ENCODE results near the gene KLF4.

DNA sequence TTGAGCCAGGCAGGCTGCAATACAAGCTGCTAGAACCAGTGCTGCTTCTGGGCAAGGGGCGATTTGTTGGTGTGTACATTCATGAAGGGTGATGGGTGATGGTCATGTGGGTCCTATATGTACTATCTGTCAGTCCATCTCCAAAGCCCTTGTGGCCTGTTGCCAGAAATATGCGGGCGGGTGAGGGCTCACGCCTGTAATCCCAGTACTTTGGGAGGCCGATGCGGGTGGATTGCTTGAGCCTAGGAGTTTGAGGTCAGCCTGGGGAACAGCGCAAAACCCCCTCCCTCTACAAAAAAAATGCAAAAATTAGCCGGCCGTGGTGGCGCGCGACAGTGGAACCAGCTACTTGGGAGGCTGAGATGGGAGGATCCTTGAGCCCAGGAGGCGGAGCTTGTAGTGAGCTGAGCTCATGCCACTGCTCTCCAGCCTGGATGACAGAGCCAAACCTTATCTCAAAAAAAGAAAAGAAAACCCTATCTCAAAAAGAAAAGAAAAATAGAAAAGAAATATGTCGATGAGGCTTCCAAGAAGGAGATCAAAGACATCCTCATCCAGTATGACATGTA, 45.0 kb upstream of the KLF4 start:
- TF ChIP-seq ZNF24 (IDR thresholded peaks at IDR 0.05) (no peak), CTCF (CRISPR knock-in tag; IDR thresholded peaks at IDR 0.05) (no peak), SIN3B (IDR thresholded peaks at IDR 0.05; ENCODE audit: low read length) (no peak), EZH2 (conservative IDR thresholded peaks at IDR 0.05; ENCODE audit: low read depth, low read length) (no peak), ZFX (CRISPR knock-in tag; IDR thresholded peaks at IDR 0.05; ENCODE audit: low read depth) (no peak), KAT8 (CRISPR knock-in tag; IDR thresholded peaks at IDR 0.05) (no peak), SRF (IDR thresholded peaks at IDR 0.05; ENCODE audit: low read depth, low read length) (no peak), TAF1 (CRISPR knock-in tag; IDR thresholded peaks at IDR 0.05) (no peak), MEIS1 (CRISPR knock-in tag; IDR thresholded peaks at IDR 0.05; ENCODE audit: borderline replicate concordance) (no peak), MXI1 (IDR thresholded peaks at IDR 0.05; ENCODE audit: borderline replicate concordance, low read depth, low read length) (no peak), ZNF224 (CRISPR knock-in tag; IDR thresholded peaks at IDR 0.05) (no peak), CBFB (CRISPR knock-in tag; IDR thresholded peaks at IDR 0.05) (no peak), ZNF772 (CRISPR knock-in tag; IDR thresholded peaks at IDR 0.05) (no peak)
- TF ChIP-seq, protein P1, sequence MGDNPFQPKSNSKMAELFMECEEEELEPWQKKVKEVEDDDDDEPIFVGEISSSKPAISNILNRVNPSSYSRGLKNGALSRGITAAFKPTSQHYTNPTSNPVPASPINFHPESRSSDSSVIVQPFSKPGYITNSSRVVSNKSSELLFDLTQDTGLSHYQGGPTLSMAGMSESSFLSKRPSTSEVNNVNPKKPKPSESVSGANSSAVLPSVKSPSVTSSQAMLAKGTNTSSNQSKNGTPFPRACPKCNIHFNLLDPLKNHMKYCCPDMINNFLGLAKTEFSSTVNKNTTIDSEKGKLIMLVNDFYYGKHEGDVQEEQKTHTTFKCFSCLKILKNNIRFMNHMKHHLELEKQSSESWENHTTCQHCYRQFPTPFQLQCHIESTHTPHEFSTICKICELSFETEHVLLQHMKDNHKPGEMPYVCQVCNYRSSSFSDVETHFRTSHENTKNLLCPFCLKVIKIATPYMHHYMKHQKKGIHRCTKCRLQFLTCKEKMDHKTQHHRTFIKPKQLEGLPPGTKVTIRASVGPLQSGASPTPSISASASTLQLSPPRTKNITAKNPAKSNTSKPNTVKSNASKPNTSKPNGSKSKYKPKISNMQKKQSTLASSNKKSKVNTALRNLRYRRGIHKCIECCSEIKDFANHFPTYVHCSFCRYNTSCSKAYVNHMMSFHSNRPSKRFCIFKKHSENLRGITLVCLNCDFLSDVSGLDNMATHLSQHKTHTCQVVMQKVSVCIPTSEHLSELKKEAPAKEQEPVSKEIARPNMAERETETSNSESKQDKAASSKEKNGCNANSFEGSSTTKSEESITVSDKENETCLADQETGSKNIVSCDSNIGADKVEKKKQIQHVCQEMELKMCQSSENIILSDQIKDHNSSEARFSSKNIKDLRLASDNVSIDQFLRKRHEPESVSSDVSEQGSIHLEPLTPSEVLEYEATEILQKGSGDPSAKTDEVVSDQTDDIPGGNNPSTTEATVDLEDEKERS (CRISPR knock-in tag; IDR thresholded peaks at IDR 0.05), result no peak

All from HepG2 (cell line).